GM18508 (cell line): ENCODE data around the gene CROCC.

ENCODE experiments used
- ATAC-seq: cut with Tn5 transposase; IDR thresholded peaks from one replicate; pipeline ENCODE4 v1.9.1; 2021; ENCODE audit warnings: moderate number of reproducible peaks; ENCODE audit not compliant: insufficient read depth, unreplicated experiment

Gene CROCC

DNA sequence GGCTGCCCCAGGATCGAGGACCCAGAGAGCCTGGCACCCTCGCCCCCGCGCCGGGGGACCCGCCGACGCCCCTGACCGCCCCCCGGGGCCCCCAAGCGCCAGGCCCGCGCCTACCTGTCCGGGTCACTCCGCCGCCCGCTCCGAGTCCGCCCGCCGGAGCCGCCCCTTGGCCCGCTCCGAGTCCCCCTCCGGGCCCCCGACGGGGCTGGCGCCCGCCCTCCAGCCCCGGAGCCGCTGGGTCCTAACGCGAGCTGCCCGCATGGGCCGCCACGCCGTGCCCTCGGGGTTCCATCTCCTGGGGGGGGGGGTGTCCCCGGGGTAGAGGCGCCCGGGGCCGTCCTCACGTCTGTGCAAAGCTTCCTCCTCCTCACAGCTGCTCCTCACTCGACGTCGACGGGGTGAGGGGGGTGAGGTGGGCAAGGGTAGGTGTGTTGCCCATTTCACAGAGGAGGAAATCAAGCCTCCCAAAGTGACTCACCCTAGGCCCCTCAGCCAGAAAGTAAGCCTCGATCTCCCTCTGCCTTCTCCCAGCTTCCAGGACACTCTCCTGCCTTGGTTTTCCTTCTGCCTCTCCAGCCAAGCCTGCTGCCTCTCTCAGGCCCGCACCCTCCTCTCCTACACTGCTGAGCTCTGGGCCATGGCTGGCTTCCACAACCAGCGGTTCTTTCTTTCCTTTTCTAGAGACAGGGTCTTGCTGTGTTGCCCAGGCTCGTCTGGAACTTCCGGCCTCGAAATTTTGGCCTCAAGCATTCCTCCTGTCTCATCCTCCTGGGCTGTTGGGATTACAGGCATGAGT is 58.9 kb downstream of the CROCC start, which contains the start of gene MFAP2:
Gene MFAP2 (minus strand): TSS at position 148 of the 796 bp plus-strand sequence. CDS start 2,347 bp downstream, outside the sequence.
- ATAC-seq, result no peak

GRCh38 chr1:16981269-16981849 is 59.6 kb downstream of the CROCC start:
- no peak for ATAC-seq

GRCh38 chr1:16982902-16983301 is 61.2 kb downstream of the CROCC start:
- no peak for ATAC-seq

- no peak for ATAC-seq
Observed at GRCh38 chr1:16983649-16984048, 61.9 kb downstream of the CROCC start.

DNA sequence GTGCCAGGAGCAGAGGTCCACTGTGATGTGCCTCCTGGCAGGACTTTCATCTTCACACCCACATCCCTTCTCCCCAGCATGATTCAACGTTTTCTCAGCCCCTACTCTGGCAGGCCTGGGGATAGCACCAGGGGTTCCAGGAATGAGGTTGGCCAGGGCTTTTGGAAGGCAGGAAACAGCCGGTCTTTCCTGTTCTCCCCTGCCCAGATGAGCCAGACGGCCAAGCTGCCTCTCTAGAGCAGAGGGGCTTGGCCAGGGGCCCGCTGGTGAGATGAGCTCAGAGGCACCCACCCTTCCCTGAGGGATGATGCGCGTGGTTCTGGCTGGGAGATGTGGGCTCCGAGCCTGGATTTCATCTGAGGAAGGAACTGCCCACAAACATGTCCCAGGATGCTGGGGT is 63.0 kb downstream of the CROCC start:
- ATAC-seq, result no peak

DNA sequence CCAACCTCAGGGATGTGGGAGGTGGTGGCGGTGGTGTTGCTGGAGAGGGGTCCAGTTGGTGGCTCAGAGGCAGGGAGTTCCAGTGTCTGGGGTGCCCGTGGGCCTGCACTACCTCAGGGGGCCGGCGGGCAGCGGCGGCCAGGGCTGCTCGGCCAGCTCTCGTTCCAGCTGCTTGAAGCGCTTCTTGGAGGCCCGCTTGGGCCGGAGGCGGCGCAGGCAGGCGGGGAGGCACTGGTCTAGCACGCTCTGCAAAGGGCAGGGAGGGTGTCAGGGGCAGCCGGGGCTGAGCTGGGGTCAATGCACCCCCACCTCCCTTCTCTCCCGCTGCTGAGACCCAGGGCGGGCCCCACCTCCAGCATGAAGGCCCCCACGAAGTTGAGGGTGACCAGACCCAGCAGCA is 64.4 kb downstream of the CROCC start:
- no peak for ATAC-seq

DNA sequence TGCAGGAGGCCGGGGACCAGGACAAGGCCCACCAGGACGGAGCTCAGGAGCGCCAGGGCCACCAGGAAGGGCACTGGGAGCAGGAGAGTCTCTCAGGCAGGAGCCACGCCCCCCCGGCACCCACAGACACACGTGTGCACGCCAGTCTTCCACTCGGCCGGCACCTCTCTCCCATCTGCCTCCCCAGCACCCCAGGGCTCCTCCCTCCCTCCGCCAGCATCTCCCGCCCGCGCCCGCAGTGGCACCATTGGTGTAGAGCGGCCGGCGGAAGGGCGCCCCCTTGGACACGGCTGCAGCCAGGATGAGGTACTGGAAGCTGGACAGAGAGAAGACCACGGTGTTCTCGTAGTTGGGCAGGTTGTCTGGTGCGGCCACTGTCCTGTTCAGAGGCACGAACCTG is 64.8 kb downstream of the CROCC start:
- no peak for ATAC-seq

GRCh38 chr1:16986962-16987361 is 65.2 kb downstream of the CROCC start:
- no peak for ATAC-seq

DNA sequence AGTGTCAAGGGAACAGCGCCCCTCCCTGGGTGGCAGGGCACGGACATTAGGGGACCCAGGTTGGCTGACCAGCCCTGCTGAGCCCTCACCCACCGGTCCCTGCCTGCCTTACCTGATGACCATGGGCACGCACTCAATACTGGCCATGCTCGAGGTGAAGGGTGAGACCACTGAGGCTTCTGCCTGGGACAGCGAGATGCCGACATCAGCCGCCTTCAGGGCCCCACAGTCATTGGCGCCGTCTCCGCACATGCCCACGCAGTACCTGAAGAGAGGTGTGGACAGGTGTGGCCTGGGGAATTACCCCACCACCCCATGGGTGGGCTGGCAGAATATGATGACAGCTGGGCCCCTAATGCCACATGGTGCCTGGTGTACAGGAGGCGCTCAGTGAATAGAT is 66.5 kb downstream of the CROCC start:
- ATAC-seq, result no peak

DNA sequence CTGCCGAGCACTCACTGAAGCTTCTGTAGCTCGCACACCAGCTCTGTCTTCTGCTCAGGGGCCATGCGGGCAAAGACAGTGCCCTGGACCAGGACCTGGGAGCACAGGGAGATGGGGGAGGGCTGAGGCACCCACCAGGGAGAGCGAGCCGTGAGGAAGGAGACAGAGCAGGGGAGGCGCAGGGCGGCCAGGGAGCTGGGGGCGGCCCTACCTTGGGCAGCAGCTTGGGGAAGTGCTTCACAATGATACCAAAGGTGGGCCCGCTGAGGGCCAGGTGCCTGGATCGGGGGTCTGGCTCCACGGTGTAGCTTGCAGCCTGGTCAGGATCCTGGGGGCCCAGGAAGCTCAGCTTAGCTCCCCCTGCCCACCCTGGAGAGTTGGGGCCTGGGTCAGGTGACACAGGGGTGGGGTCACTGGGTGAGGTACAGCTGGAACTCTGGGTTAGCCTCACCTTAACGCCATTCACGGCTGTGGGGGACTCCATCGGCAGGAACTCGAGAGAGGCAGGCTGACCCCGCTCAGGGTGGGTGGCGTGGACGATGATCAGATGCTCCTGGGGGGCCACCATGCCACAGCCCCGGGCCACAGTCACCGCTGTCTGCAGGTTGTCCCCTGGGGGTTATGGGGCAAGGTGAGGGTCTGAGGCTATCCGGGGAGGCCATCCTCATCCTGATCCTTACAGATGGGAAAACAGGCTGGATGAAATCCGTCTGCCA is 68.1 kb downstream of the CROCC start:
- no peak for ATAC-seq

GRCh38 chr1:16991571-16991970 is 69.8 kb downstream of the CROCC start:
- no peak for ATAC-seq

DNA sequence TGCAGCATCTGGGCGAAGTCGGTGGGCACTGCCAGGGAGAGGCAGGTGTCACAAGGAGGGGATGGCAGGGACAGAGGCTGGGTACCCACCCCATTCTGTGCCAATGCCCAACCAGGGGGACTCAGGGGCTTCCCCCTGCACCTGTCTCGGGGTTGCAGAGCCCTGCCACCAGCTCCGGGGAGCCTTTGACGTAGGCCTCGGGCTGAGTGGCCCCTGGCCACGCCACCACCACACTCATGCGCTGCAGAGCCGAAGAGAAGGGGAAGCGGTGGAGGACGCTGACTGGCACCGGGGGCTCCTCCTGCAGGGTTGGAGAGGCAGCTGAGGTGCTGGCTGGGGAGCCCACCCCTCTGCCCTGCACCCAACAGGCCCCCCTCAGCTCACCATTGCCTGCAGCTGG is 70.4 kb downstream of the CROCC start:
- ATAC-seq, result no peak

DNA sequence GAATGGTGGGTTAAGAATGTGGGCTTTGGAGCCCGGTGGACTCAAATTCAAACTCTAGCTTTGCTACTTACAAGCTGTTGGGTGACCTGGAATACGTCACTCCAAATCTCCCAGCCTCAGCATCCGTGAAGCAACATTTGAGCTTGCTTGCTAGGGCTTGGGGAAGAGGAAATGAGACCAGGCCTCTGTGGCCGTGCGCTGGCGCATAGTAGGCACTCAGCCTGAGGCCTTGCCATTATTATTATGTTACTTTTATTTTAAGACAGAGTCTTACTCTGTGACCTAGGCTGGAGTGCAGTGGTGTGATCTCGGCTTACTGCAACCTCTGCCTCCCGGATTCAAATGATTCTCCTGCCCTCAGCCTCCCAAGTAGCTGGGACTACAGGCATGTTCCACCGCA is 70.9 kb downstream of the CROCC start:
- ATAC-seq, result no peak

DNA sequence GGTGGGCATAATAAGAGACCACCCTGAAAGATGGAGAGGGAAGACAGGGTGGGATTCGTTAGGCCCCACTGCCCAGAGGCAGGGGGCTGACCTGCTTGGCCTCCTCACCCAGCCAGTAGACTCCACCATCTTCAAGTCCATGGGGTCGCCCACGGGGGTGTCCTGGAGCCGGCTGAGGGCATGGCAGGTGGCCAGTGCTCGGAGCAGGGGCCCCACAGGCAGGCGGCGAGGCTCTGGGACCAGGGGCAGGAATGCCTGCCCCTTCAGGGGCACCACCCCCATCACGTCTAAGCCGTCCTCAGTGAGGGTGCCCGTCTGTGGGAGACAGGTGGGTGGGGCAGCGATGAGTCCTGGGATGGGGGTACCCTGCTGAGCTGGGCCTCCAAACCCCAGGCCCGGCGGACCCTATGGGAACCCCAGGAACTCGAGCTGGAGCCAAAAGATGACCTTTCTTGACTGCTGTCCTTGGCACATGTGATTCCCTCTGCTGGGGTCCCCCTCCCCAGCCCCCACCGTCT is 71.8 kb downstream of the CROCC start:
- ATAC-seq, result no peak

DNA sequence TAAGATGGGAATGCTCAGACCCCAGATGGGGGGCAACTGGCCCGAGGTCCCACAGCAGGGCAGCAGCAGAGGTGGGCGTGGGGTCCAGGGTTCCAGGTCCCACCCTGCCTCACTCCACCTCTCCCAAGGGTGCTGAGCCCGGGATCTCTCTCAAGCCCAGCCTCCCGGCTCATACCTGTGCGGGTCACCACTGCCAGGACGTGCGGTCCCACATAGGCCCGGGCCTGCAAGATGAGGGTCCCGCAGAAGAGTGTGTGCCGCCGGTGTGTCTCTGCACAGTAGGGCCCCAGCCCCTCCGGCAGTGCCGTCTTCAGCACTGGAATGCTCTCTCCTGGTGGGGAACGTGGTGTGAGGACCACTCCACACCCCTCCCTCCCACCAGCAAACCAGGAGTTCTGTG is 75.1 kb downstream of the CROCC start:
- no peak for ATAC-seq

DNA sequence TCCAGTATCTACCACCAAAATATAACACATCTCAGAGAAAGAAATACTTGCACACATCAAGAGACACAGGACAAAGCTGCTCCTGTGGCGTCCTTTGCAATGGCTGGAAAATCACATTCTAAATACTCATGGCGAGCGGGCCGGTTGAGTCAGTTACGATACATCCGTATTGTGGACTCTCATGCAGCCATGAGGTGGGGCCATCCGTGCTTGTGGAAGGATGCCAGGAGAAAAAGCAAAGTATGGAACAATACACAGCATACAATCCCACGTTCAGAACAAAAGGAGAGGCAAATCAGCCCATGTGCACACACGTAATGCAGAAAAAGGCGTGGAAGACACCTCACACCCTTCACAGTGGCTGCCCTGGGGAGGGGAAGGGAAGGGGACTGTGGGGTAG is 76.9 kb downstream of the CROCC start:
- ATAC-seq, result no peak

DNA sequence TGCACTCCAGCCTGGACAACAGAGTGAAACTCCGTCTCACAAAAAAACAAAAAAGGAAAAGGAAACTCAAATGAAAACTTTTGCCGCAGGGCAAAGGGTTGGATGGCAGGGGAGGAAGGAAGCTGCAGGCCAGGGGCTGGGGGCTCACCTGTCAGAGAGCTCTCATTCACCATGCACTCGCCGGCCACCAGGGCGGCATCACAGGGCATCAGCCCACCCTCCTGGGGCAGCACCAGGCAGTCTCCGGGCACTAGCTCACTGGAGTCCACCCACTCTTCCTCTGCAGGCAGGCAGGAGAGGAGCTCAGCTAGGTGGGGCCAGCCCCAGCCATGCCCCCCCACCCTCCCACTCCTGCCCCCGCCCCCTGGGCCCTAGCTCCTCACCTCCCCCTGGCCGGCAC is 78.1 kb downstream of the CROCC start:
- no peak for ATAC-seq

GRCh38 chr1:17001760-17002523 is 80.2 kb downstream of the CROCC start:
- no peak for ATAC-seq

- no peak for ATAC-seq
Observed at GRCh38 chr1:17002524-17002902, 80.8 kb downstream of the CROCC start.
